Measurements from ENCODE around the gene NELFCD.

The NELFCD gene

GRCh38 chr20:58969439-58969838 is 11.6 kb upstream of the NELFCD start:
- no peak overlapping the region for H2AFZ ChIP-seq (ENCODE audit: low read depth)
- no peak overlapping the region for H3K4me2 ChIP-seq
- no peaks in the 10 kb centered on the region for H3K4me1 ChIP-seq (ENCODE audit: low read depth, poor library complexity, severe bottlenecking)
- TF ChIP-seq, protein P1, sequence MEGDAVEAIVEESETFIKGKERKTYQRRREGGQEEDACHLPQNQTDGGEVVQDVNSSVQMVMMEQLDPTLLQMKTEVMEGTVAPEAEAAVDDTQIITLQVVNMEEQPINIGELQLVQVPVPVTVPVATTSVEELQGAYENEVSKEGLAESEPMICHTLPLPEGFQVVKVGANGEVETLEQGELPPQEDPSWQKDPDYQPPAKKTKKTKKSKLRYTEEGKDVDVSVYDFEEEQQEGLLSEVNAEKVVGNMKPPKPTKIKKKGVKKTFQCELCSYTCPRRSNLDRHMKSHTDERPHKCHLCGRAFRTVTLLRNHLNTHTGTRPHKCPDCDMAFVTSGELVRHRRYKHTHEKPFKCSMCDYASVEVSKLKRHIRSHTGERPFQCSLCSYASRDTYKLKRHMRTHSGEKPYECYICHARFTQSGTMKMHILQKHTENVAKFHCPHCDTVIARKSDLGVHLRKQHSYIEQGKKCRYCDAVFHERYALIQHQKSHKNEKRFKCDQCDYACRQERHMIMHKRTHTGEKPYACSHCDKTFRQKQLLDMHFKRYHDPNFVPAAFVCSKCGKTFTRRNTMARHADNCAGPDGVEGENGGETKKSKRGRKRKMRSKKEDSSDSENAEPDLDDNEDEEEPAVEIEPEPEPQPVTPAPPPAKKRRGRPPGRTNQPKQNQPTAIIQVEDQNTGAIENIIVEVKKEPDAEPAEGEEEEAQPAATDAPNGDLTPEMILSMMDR (conservative IDR thresholded peaks at IDR 0.05; ENCODE audit: low read depth, low read length) = no peak
- H3K4me3 ChIP-seq (IDR thresholded peaks at IDR 0.05; ENCODE audit: insufficient read depth, low read depth, low read length) = no peak overlapping the region
- H3K36me3 ChIP-seq (ENCODE audit: insufficient read depth) = no peaks in the 10 kb centered on the region
- no peaks in the 10 kb centered on the region for H3K79me2 ChIP-seq (ENCODE audit: insufficient read depth, low read depth)
- no peak overlapping the region for H3K27ac ChIP-seq
- H3K9ac ChIP-seq = no peak overlapping the region
- no peaks in the 10 kb centered on the region for H3K27me3 ChIP-seq (ENCODE audit: insufficient read depth, low read depth)
- no peaks in the 10 kb centered on the region for H4K20me1 ChIP-seq (ENCODE audit: insufficient read depth)

DNA sequence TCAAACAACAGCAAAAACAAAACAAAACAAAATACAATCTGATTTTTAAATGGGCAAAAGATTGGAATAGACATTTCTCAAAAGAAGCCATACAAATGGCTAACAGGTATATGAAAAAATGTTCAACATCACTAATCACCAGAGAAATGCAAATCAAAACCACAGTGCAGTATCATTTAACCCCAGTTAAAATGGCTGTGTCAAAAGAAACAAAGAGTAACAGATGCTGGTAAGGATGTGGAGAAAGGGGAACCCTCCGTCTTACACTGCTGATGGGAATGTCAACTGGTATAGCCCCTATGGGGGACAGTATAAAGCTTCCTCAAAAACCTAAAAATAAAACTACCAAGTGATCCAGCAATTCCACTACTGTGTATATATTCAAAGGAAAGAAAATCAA is 10.9 kb upstream of the NELFCD start:
- Histone ChIP-seq H4K20me1 (ENCODE audit: insufficient read depth) (no peaks in the 10 kb centered on the region), H3K4me3 (IDR thresholded peaks at IDR 0.05; ENCODE audit: insufficient read depth, low read depth, low read length) (no peak overlapping the region), H3K79me2 (ENCODE audit: insufficient read depth, low read depth) (no peaks in the 10 kb centered on the region), H3K36me3 (ENCODE audit: insufficient read depth) (no peaks in the 10 kb centered on the region), H3K4me1 (ENCODE audit: low read depth, poor library complexity, severe bottlenecking) (no peaks in the 10 kb centered on the region), H3K27me3 (ENCODE audit: insufficient read depth, low read depth) (no peaks in the 10 kb centered on the region), H3K9ac (no peak overlapping the region), H3K27ac (no peak overlapping the region), H3K4me2 (no peak overlapping the region), H2AFZ (ENCODE audit: low read depth) (no peak overlapping the region)
- TF ChIP-seq, protein P1 (conservative IDR thresholded peaks at IDR 0.05; ENCODE audit: low read depth, low read length) = no peak

DNA sequence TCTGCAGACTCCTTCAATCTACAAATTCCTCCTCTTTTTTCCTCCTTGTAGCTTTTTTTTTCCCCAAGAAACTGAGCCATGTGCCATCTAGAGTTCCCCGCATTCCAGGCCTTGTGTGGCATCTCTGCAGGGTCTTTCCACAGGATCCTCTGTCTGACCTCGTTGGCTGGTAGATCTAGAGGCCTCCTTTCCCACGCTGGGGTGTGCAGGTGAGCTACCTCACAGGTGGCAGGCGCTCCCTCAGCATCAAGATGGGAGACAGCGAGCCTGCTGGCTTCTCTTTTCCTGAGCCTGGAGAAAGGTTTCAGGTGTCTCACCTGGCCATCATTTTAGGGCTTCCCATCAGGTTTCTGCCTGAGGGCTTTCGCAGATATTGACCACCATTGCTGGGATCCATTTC is 9.6 kb upstream of the NELFCD start:
- no peak overlapping the region for H3K27ac ChIP-seq
- no peaks in the 10 kb centered on the region for H4K20me1 ChIP-seq (ENCODE audit: insufficient read depth)
- no peaks in the 10 kb centered on the region for H3K4me1 ChIP-seq (ENCODE audit: low read depth, poor library complexity, severe bottlenecking)
- H3K27me3 ChIP-seq (ENCODE audit: insufficient read depth, low read depth) = no peaks in the 10 kb centered on the region
- TF ChIP-seq, protein P1 (conservative IDR thresholded peaks at IDR 0.05; ENCODE audit: low read depth, low read length) = no peak
- H3K36me3 ChIP-seq (ENCODE audit: insufficient read depth) = no peaks in the 10 kb centered on the region
- no peak overlapping the region for H3K9ac ChIP-seq
- H3K79me2 ChIP-seq (ENCODE audit: insufficient read depth, low read depth) = no peaks in the 10 kb centered on the region
- H3K4me3 ChIP-seq (IDR thresholded peaks at IDR 0.05; ENCODE audit: insufficient read depth, low read depth, low read length) = no peak overlapping the region
- no peak overlapping the region for H2AFZ ChIP-seq (ENCODE audit: low read depth)
- no peak overlapping the region for H3K4me2 ChIP-seq

DNA sequence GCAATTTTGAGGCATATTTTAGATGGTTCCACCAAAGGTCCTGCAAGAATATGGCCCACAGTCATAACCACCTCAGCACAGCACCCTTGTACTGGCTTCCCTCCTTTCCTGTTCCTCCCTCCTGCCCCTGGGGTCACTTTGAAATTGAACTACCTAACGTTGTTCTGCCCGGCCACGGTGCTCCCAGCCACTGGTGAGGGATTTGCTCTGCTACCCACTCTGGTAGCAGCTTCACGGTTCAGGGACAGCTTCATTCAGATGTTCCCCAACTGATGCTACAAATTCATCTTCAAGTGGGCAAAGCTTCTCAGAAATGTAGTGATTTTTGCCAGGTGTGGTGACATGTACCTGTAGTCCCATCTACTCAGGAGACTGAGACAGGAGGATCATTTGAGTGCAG is 7.9 kb upstream of the NELFCD start:
- no peaks in the 10 kb centered on the region for H3K36me3 ChIP-seq (ENCODE audit: insufficient read depth)
- no peaks in the 10 kb centered on the region for H3K4me1 ChIP-seq (ENCODE audit: low read depth, poor library complexity, severe bottlenecking)
- no peak overlapping the region for H3K9ac ChIP-seq
- TF ChIP-seq, protein P1 (conservative IDR thresholded peaks at IDR 0.05; ENCODE audit: low read depth, low read length) = no peak
- no peak overlapping the region for H2AFZ ChIP-seq (ENCODE audit: low read depth)
- no peaks in the 10 kb centered on the region for H3K79me2 ChIP-seq (ENCODE audit: insufficient read depth, low read depth)
- H3K4me3 ChIP-seq (IDR thresholded peaks at IDR 0.05; ENCODE audit: insufficient read depth, low read depth, low read length) = no peak overlapping the region
- no peaks in the 10 kb centered on the region for H4K20me1 ChIP-seq (ENCODE audit: insufficient read depth)
- H3K27ac ChIP-seq = no peak overlapping the region
- no peak overlapping the region for H3K4me2 ChIP-seq
- H3K27me3 ChIP-seq (ENCODE audit: insufficient read depth, low read depth) = no peaks in the 10 kb centered on the region

All from KMS-11 (cell line).